Measurements from ENCODE around the gene CCDC141.
"Not testable (repeated sequence)": the region's sequence is repeated elsewhere in the genome, so short reads cannot be mapped to it uniquely, and the experiment has no call there.

Gene CCDC141

DNA sequence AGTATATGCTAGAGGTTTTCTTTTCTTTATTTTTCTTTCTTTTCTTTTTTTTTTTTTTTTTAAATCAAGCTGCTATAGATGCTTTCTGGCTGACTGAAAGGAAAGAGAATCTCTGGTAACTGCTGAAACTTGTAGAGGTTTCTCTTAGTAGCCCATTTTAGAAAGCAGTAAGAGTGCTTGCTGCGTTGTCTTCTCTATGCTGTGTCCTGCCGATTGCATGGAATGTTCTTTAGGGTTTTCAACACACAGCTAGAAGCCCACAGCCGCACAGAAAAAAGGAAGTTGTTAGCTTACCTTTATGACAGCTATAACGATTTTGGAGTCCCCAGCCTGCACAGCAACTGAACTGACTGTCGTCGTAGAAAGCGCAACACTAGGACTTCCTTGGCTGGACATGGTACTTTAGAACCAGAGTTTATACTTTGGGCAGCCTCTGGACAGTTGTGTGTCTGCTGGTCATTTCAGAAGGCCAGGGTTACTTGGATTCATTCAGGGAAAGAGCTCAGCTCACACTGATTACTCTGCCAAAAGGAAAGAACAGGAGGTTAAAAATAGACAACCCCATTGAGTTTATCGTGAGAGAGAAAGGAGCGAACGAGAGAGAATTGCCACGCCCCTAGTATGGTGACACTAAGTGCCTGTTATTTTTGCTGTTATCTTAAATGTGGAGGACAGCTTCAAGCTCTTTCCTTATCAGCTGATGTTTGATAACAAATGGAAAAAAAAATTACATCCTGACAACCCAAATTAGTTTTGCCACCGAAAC lies at the start of gene CCDC141:
TSS of gene CCDC141 (minus strand) at position 592 of the 766 bp plus-strand sequence. CDS start at position 396, 196 bp downstream.
- ATAC-seq, result no peak

DNA sequence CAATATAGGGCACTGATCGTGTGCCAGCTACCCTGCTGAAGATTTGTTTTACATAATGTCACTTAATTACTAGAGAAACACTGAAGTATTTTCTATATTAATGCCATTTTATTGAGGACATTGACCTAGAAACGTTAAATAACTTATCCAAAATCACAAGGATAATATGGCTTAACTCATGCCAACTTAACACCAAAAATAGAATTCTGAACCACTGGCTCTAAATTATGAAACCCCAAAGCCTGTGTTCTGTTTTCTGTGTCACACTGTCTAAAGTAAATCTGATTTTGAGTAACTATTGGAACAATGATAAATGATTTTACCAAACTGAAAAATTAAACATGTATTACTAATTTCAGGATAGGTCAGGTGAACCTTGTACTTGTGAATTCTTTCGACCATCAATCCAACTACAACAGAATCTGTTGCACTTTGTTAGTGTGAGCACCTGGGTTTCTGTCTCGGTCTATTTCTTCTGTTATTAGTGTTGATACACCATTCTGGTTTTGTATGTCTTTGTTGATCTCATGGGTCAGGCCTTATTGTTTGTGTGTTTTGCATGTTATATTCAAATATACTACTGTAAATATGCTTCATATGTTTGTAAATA lies 48.2 kb upstream of the CCDC141 start:
- no peak for ATAC-seq
- no peak for TF ChIP-seq SNAI2 (CRISPR knock-in tag; IDR thresholded peaks at IDR 0.05)
- no peak for TF ChIP-seq TCF4 (CRISPR knock-in tag; IDR thresholded peaks at IDR 0.05; ENCODE audit: borderline replicate concordance)
- no peak for TF ChIP-seq BACH2 (CRISPR knock-in tag; IDR thresholded peaks at IDR 0.05; ENCODE audit: borderline replicate concordance)
- TF ChIP-seq TOX (CRISPR knock-in tag; IDR thresholded peaks at IDR 0.05; ENCODE audit: borderline replicate concordance), result no peak
- TF ChIP-seq POU6F1 (CRISPR knock-in tag; IDR thresholded peaks at IDR 0.05; ENCODE audit: borderline replicate concordance, low read depth), result no peak
- no peak for TF ChIP-seq CSDC2 (CRISPR knock-in tag; IDR thresholded peaks at IDR 0.05)
- TF ChIP-seq ZFP3 (CRISPR knock-in tag; IDR thresholded peaks at IDR 0.05), result no peak
- no peak for TF ChIP-seq ZC3H10 (CRISPR knock-in tag; IDR thresholded peaks at IDR 0.05)
- no peak for TF ChIP-seq ZNF70 (CRISPR knock-in tag; IDR thresholded peaks at IDR 0.05)
- TF ChIP-seq, protein P1, sequence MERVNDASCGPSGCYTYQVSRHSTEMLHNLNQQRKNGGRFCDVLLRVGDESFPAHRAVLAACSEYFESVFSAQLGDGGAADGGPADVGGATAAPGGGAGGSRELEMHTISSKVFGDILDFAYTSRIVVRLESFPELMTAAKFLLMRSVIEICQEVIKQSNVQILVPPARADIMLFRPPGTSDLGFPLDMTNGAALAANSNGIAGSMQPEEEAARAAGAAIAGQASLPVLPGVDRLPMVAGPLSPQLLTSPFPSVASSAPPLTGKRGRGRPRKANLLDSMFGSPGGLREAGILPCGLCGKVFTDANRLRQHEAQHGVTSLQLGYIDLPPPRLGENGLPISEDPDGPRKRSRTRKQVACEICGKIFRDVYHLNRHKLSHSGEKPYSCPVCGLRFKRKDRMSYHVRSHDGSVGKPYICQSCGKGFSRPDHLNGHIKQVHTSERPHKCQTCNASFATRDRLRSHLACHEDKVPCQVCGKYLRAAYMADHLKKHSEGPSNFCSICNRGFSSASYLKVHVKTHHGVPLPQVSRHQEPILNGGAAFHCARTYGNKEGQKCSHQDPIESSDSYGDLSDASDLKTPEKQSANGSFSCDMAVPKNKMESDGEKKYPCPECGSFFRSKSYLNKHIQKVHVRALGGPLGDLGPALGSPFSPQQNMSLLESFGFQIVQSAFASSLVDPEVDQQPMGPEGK (CRISPR knock-in tag; IDR thresholded peaks at IDR 0.05; ENCODE audit: borderline replicate concordance), result no peak
- TF ChIP-seq ARNTL (CRISPR knock-in tag; IDR thresholded peaks at IDR 0.05; ENCODE audit: borderline replicate concordance, low read depth), result no peak
- TF ChIP-seq, protein P2, sequence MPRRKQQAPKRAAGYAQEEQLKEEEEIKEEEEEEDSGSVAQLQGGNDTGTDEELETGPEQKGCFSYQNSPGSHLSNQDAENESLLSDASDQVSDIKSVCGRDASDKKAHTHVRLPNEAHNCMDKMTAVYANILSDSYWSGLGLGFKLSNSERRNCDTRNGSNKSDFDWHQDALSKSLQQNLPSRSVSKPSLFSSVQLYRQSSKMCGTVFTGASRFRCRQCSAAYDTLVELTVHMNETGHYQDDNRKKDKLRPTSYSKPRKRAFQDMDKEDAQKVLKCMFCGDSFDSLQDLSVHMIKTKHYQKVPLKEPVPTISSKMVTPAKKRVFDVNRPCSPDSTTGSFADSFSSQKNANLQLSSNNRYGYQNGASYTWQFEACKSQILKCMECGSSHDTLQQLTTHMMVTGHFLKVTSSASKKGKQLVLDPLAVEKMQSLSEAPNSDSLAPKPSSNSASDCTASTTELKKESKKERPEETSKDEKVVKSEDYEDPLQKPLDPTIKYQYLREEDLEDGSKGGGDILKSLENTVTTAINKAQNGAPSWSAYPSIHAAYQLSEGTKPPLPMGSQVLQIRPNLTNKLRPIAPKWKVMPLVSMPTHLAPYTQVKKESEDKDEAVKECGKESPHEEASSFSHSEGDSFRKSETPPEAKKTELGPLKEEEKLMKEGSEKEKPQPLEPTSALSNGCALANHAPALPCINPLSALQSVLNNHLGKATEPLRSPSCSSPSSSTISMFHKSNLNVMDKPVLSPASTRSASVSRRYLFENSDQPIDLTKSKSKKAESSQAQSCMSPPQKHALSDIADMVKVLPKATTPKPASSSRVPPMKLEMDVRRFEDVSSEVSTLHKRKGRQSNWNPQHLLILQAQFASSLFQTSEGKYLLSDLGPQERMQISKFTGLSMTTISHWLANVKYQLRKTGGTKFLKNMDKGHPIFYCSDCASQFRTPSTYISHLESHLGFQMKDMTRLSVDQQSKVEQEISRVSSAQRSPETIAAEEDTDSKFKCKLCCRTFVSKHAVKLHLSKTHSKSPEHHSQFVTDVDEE (CRISPR knock-in tag; IDR thresholded peaks at IDR 0.05), result no peak
- TF ChIP-seq ISL1 (CRISPR knock-in tag; IDR thresholded peaks at IDR 0.05), result no peak
- no peak for TF ChIP-seq GLIS3 (CRISPR knock-in tag; IDR thresholded peaks at IDR 0.05)

More for the DNA sequence above, at the start of gene CCDC141:
- TF ChIP-seq TCF4 (CRISPR knock-in tag; IDR thresholded peaks at IDR 0.05; ENCODE audit: borderline replicate concordance) (no peak), ZNF565 (CRISPR knock-in tag; conservative IDR thresholded peaks at IDR 0.05; ENCODE audit: low read depth) (no peak), ISL1 (CRISPR knock-in tag; IDR thresholded peaks at IDR 0.05) (peak; percentile 42)

GRCh38 chr2:179097131-179097530 lies 47.2 kb upstream of the CCDC141 start:
- ATAC-seq, result no peak

DNA sequence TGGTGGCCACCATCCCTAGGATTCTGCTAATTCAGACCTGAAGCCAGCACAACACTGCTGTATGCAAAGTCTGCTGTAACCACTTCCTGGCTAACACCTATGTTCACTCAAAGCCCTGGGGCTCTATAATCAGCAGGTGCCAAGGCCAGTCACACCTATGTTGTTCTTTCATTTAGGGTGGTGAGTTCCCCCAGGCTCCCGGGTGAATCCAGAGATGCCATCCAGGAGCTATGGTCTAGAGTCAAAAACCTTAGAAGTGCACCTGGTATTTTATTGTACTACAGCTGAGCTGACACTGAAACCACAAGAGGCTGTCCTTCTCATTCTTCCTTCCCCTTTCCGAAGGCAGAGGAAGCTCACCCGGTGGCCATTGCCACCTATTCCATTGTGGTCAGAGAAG lies 46.2 kb upstream of the CCDC141 start:
- no peak for ATAC-seq
- TF ChIP-seq ZNF565 (CRISPR knock-in tag; conservative IDR thresholded peaks at IDR 0.05; ENCODE audit: low read depth) (no peak), GLIS3 (CRISPR knock-in tag; IDR thresholded peaks at IDR 0.05) (no peak)

More at GRCh38 chr2:179097131-179097530, 47.2 kb upstream of the CCDC141 start:
- TF ChIP-seq ESRRG (CRISPR knock-in tag; IDR thresholded peaks at IDR 0.05), result no peak
- TF ChIP-seq GLIS3 (CRISPR knock-in tag; IDR thresholded peaks at IDR 0.05), result no peak
- no peak for TF ChIP-seq ARNTL (CRISPR knock-in tag; IDR thresholded peaks at IDR 0.05; ENCODE audit: borderline replicate concordance, low read depth)
- no peak for TF ChIP-seq OSR1 (CRISPR knock-in tag; IDR thresholded peaks at IDR 0.05)

DNA sequence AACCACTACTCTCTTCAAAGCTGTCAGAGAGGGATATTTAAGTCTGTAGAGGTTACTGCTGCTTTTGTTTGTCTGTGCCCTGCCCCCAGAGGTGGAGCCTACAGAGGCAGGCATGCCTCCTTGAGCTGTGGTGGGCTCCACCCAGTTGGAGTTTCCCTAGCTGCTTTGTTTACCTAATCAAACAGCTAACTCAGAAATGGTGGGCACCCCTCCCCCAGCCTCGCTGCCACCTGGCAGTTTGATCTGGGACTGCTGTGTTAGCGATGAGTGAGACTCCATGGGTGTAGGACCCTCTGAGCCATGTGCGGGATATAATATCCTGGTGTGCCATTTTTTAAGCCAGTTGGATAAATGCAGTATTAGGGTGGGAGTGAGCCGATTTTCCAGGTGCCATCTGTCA lies 43.0 kb upstream of the CCDC141 start:
- not testable (repeated sequence) for ATAC-seq

DNA sequence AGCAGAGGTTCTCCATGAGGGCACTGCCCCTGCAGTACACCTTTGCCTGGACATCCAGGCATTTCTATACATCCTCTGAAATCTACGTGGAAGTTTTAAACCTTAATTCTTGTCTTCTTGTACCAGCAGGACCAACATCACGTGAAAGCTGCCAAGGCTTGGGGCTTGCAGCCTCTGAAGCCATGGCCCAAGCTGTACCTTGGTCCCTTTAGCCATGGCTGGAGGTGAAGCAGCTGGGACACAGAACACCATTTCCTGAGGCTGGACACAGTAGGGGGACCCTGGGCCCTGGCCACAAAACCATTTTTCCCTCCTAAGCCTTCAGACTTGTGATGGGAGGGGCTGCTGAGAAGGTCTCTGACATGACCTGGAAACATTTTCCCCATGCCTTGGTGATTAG lies 32.8 kb upstream of the CCDC141 start:
- ATAC-seq, result no peak
- TF ChIP-seq TOX (CRISPR knock-in tag; IDR thresholded peaks at IDR 0.05; ENCODE audit: borderline replicate concordance) (no peak), ESRRG (CRISPR knock-in tag; IDR thresholded peaks at IDR 0.05) (no peak), ZFP30 (CRISPR knock-in tag; IDR thresholded peaks at IDR 0.05) (no peak), PPARA (CRISPR knock-in tag; IDR thresholded peaks at IDR 0.05; ENCODE audit: borderline replicate concordance) (no peak)
- TF ChIP-seq, protein P1 (CRISPR knock-in tag; IDR thresholded peaks at IDR 0.05; ENCODE audit: borderline replicate concordance), result no peak
- TF ChIP-seq, protein P2 (CRISPR knock-in tag; IDR thresholded peaks at IDR 0.05), result no peak
